Measurements from ENCODE around the gene ESD. TPM values are rescaled to one million over a fixed set of nuclear protein-coding genes. Genes with fewer than 3 reads are reported as not detected.

The ESD gene
- total RNA-seq, 1 experiment from 2014 or later, result 68.3 TPM

- DNase-seq (ENCODE audit: low read depth, low spot score) (peak; percentile 32), ATAC-seq (no peak; the same call in 1 of the 2 replicates)
- no TSS peak for BruUV-seq (replicated peaks)
- H3K27ac ChIP-seq (ENCODE audit: low read length), result no peak overlapping the region
- no peak overlapping the region for H3K4me3 ChIP-seq (ENCODE audit: low read depth in 2 of 2, low read length in 2 of 2)
- in situ Hi-C loops (cut with HindIII; ENCODE audit: low pct_unique_long_range_greater_than_20kb, low sequenced_read_pairs) (no loop called here), intact Hi-C loops (cut with micrococcal nuclease; ENCODE audit: unreplicated experiment) (loop anchor here (5.0 kb wide), 1 partner anchor 941 kb away; no protein-coding TSS in a partner anchor)
- TF ChIP-seq, protein P1, sequence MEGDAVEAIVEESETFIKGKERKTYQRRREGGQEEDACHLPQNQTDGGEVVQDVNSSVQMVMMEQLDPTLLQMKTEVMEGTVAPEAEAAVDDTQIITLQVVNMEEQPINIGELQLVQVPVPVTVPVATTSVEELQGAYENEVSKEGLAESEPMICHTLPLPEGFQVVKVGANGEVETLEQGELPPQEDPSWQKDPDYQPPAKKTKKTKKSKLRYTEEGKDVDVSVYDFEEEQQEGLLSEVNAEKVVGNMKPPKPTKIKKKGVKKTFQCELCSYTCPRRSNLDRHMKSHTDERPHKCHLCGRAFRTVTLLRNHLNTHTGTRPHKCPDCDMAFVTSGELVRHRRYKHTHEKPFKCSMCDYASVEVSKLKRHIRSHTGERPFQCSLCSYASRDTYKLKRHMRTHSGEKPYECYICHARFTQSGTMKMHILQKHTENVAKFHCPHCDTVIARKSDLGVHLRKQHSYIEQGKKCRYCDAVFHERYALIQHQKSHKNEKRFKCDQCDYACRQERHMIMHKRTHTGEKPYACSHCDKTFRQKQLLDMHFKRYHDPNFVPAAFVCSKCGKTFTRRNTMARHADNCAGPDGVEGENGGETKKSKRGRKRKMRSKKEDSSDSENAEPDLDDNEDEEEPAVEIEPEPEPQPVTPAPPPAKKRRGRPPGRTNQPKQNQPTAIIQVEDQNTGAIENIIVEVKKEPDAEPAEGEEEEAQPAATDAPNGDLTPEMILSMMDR (IDR thresholded peaks at IDR 0.05), result peak; percentile 66; the same call in 1 of the 2 replicates
- TF ChIP-seq, protein P2, sequence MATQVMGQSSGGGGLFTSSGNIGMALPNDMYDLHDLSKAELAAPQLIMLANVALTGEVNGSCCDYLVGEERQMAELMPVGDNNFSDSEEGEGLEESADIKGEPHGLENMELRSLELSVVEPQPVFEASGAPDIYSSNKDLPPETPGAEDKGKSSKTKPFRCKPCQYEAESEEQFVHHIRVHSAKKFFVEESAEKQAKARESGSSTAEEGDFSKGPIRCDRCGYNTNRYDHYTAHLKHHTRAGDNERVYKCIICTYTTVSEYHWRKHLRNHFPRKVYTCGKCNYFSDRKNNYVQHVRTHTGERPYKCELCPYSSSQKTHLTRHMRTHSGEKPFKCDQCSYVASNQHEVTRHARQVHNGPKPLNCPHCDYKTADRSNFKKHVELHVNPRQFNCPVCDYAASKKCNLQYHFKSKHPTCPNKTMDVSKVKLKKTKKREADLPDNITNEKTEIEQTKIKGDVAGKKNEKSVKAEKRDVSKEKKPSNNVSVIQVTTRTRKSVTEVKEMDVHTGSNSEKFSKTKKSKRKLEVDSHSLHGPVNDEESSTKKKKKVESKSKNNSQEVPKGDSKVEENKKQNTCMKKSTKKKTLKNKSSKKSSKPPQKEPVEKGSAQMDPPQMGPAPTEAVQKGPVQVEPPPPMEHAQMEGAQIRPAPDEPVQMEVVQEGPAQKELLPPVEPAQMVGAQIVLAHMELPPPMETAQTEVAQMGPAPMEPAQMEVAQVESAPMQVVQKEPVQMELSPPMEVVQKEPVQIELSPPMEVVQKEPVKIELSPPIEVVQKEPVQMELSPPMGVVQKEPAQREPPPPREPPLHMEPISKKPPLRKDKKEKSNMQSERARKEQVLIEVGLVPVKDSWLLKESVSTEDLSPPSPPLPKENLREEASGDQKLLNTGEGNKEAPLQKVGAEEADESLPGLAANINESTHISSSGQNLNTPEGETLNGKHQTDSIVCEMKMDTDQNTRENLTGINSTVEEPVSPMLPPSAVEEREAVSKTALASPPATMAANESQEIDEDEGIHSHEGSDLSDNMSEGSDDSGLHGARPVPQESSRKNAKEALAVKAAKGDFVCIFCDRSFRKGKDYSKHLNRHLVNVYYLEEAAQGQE (IDR thresholded peaks at IDR 0.05; ENCODE audit: insufficient read depth in 1 of 2, low read depth in 2 of 2, low read length in 1 of 2), result no peak
- TF ChIP-seq SIN3A (IDR thresholded peaks at IDR 0.05; ENCODE audit: borderline replicate concordance, insufficient read depth, low read depth, low read length), result no peak
- H3K4me1 ChIP-seq (ENCODE audit: control insufficient read depth, insufficient read depth, low read length), result no peaks in the 10 kb centered on the region
- ChIA-PET POLR2A (no interaction called here), CTCF (interaction anchor here (0.6 kb wide), 1 partner anchor 120 kb away, joined by 3 read pairs; no protein-coding TSS in a partner anchor)
- no peaks in the 10 kb centered on the region for H3K9me3 ChIP-seq (ENCODE audit: control insufficient read depth, insufficient read depth, low read depth, low read length)
- H3K36me3 ChIP-seq (ENCODE audit: control insufficient read depth, insufficient read depth, low read length), result no peaks in the 10 kb centered on the region
- no peaks in the 10 kb centered on the region; the same call in 1 of the 2 replicates for H3K27me3 ChIP-seq (ENCODE audit: control insufficient read depth, insufficient read depth, low read length)
These were observed 34.7 kb upstream of the ESD start for GRCh38 chr13:46831588-46832194.

DNA sequence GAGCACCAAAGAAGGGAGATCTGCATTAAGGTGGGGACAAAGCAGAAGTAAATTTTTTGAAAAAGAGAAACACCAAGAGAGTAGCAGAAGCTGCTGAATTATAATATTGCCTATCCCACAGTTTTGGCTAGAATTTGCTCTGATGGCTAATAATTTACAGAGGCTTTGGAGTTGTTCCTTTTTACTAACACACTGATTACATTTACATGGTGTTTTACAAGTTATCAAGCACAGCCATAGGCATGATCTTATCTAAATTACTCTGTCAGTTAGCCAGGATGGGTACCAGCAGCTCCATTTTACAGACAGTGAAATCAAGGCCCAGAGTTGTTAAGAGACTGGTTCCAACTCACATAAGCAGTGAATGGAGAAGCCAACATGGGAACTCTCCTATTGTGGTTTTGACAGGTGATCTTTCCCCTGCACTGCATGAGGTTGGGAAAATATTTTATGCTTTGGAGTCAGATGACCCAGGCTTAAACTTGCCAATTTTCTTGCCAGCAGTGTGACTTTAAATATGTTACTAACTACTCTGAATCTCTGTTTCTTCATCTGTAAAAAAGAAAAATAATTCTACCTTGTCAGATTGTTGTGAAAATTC lies 33.5 kb upstream of the ESD start:
- CTCF ChIA-PET, result no interaction called here
- Histone ChIP-seq H3K27me3 (ENCODE audit: control insufficient read depth, insufficient read depth, low read length) (no peaks in the 10 kb centered on the region; the same call in 1 of the 2 replicates), H3K4me3 (ENCODE audit: low read depth in 2 of 2, low read length in 2 of 2) (no peak overlapping the region), H3K36me3 (ENCODE audit: control insufficient read depth, insufficient read depth, low read length) (no peaks in the 10 kb centered on the region), H3K9me3 (ENCODE audit: control insufficient read depth, insufficient read depth, low read depth, low read length) (no peaks in the 10 kb centered on the region), H3K27ac (ENCODE audit: low read length) (no peak overlapping the region), H3K4me1 (ENCODE audit: control insufficient read depth, insufficient read depth, low read length) (no peaks in the 10 kb centered on the region)
- POLR2A ChIA-PET, result no interaction called here
- TF ChIP-seq, protein P1 (IDR thresholded peaks at IDR 0.05), result no peak
- TF ChIP-seq TCF7L2 (IDR thresholded peaks at IDR 0.05; ENCODE audit: low read depth, low read length) (no peak), SIN3A (IDR thresholded peaks at IDR 0.05; ENCODE audit: borderline replicate concordance, insufficient read depth, low read depth, low read length) (no peak), POLR2AphosphoS5 (IDR thresholded peaks at IDR 0.05; ENCODE audit: low read depth, low read length) (no peak)
- TF ChIP-seq, protein P2 (IDR thresholded peaks at IDR 0.05; ENCODE audit: insufficient read depth in 1 of 2, low read depth in 2 of 2, low read length in 1 of 2), result no peak
- in situ Hi-C loops (cut with HindIII; ENCODE audit: low pct_unique_long_range_greater_than_20kb, low sequenced_read_pairs) (no loop called here), intact Hi-C loops (cut with micrococcal nuclease; ENCODE audit: unreplicated experiment) (loop anchor here (5.0 kb wide), 1 partner anchor 942 kb away; no protein-coding TSS in a partner anchor)
- DNase-seq (ENCODE audit: low read depth, low spot score) (no peak), ATAC-seq (no peak)
- BruUV-seq (replicated peaks), result no TSS peak
